CD14-positive monocyte (primary cell): ENCODE measurements around the gene ABHD16B. TPM values are rescaled to one million over a fixed set of nuclear protein-coding genes. Genes with fewer than 3 reads are reported as not detected.

Experiments
- DNase-seq, 3 donors: peaks; one replicate each; pipeline ENCODE4 v3.0.0-alpha.2; 2011 to 2022
- H2AFZ ChIP-seq: 2 replicates; pipeline ENCODE4 v1.6.0; 2012; ENCODE audit warnings: mild to moderate bottlenecking, low read depth, low read length, inconsistent platforms; ENCODE audit not compliant: insufficient read depth, poor library complexity, severe bottlenecking
- H3K27ac ChIP-seq, 2 donors: 1 replicate in 1 of 2; 2 replicates in 1 of 2; pipeline ENCODE4 v1.5.1; 2012 to 2013; ENCODE audit warnings: low read length in 2 of 2, control low read depth in 1 of 2, inconsistent platforms in 1 of 2, low read depth in 1 of 2, mild to moderate bottlenecking in 1 of 2
- H3K27me3 ChIP-seq, 2 donors: one replicate each; pipeline versions ENCODE4 v1.6.0 to v1.6.1; 2011 to 2013; ENCODE audit warnings: low read length in 2 of 2; ENCODE audit not compliant: control insufficient read depth in 2 of 2, insufficient read depth in 2 of 2
- H3K36me3 ChIP-seq, 2 donors: replicated peaks in 1 of 2; 1 replicate in 1 of 2; 2 replicates in 1 of 2; pipeline versions ENCODE4 v1.5.1 to v1.6.1; 2012 to 2013; ENCODE audit warnings: low read length in 2 of 2, control low read depth in 1 of 2, inconsistent platforms in 1 of 2, mild to moderate bottlenecking in 1 of 2; ENCODE audit not compliant: insufficient read depth in 2 of 2, control insufficient read depth in 1 of 2
- H3K4me1 ChIP-seq, 2 donors: 1 replicate in 1 of 2; 2 replicates in 1 of 2; pipeline versions ENCODE4 v1.5.1 to v1.6.1; 2012 to 2013; ENCODE audit warnings: low read length in 2 of 2, control low read depth in 1 of 2, inconsistent platforms in 1 of 2, mild to moderate bottlenecking in 1 of 2, moderate library complexity in 1 of 2; ENCODE audit not compliant: insufficient read depth in 2 of 2, control insufficient read depth in 1 of 2
- H3K4me2 ChIP-seq: replicated peaks from 2 replicates; pipeline ENCODE3; 2012; ENCODE audit warnings: low read length, moderate library complexity, mild to moderate bottlenecking; ENCODE audit not compliant: poor library complexity, severe bottlenecking; ENCODE audit errors: extremely low read depth
- H3K4me3 ChIP-seq, 3 experiments: fragments of 200-600 bp in 1 of 3; sonication (generic) in 1 of 3; replicated peaks in 1 of 3; 1 replicate in 2 of 3; 2 replicates in 1 of 3; pipeline ENCODE4 v1.5.1; 2011 to 2013; ENCODE audit warnings: low read length in 3 of 3, mild to moderate bottlenecking in 3 of 3, control low read depth in 2 of 3, low read depth in 2 of 3, inconsistent platforms in 1 of 3, moderate library complexity in 1 of 3
- H3K79me2 ChIP-seq: 2 replicates; pipeline ENCODE4 v1.6.0; 2012; ENCODE audit warnings: mild to moderate bottlenecking, control low read depth, inconsistent platforms, low read length, moderate library complexity; ENCODE audit not compliant: insufficient read depth
- H3K9ac ChIP-seq: 2 replicates; pipeline ENCODE4 v1.6.0; 2017; ENCODE audit warnings: low read length, mild to moderate bottlenecking; ENCODE audit not compliant: insufficient read depth, poor library complexity, severe bottlenecking
- H3K9me3 ChIP-seq, 2 donors: replicated peaks in 1 of 2; 1 replicate in 1 of 2; 2 replicates in 1 of 2; pipeline versions ENCODE4 v1.5.1 to v1.6.1; 2012 to 2013; ENCODE audit warnings: low read length in 2 of 2, control low read depth in 1 of 2; ENCODE audit not compliant: control insufficient read depth in 1 of 2, insufficient read depth in 1 of 2
- H4K20me1 ChIP-seq: 2 replicates; pipeline ENCODE4 v1.6.0; 2012; ENCODE audit warnings: mild to moderate bottlenecking, low read length, control low read depth, moderate library complexity; ENCODE audit not compliant: insufficient read depth
- H3K27ac Mint-ChIP-seq, 7 donors: one replicate each; pipeline ENCODE4 v1.8.0; 2020; ENCODE audit warnings: mild to moderate bottlenecking in 7 of 7, mixed read lengths in 7 of 7, moderate library complexity in 6 of 7, inconsistent platforms in 2 of 7
- H3K27me3 Mint-ChIP-seq, 3 donors: one replicate each; pipeline ENCODE4 v1.8.0; 2021 to 2022; ENCODE audit warnings: low read depth in 3 of 3, mild to moderate bottlenecking in 3 of 3, mixed read lengths in 3 of 3, moderate library complexity in 3 of 3, inconsistent platforms in 1 of 3
- H3K36me3 Mint-ChIP-seq, 2 donors: one replicate each; pipeline ENCODE4 v1.8.0; 2020; ENCODE audit warnings: mixed read lengths in 2 of 2, inconsistent platforms in 1 of 2, mild to moderate bottlenecking in 1 of 2
- H3K4me1 Mint-ChIP-seq: one replicate; pipeline ENCODE4 v1.8.0; 2020; ENCODE audit warnings: mild to moderate bottlenecking, mixed read lengths
- H3K4me3 Mint-ChIP-seq, 2 donors: one replicate each; pipeline ENCODE4 v1.8.0; 2020; ENCODE audit warnings: mild to moderate bottlenecking in 2 of 2, mixed read lengths in 2 of 2, moderate library complexity in 1 of 2
- H3K9me3 Mint-ChIP-seq, 7 donors: one replicate each; pipeline ENCODE4 v1.8.0; 2020 to 2022; ENCODE audit warnings: mixed read lengths in 7 of 7, mild to moderate bottlenecking in 6 of 7, moderate library complexity in 6 of 7, inconsistent platforms in 2 of 7
- WGBS: methylation state at CpG from one replicate; pipeline ENCODE4 v1.1.5; 2013; ENCODE audit warnings: missing lambda C conversion rate; ENCODE audit not compliant: insufficient coverage; 5-methylcytosine and 5-hydroxymethylcytosine counted together
- intact Hi-C, 2 donors: fragments of 100-400 bp; cut with micrococcal nuclease; formaldehyde crosslinking; loops; one replicate each; pipeline versions ENCODE4 v1.15.0 to v1.15.1; 2023
- polyA plus RNA-seq, 3 donors: library from polyadenylated mRNA; depleted of rRNA in 1 of 3; unstranded in 2 of 3; stranded (reverse) in 1 of 3; fragments of 300-500 nt in 2 of 3; fragments of >200 nt in 1 of 3; fragmentation: Illumina TruSeq in 2 of 3; gene quantifications; 1 replicate in 2 of 3; 2 replicates in 1 of 3; pipeline ENCODE4 v1.2.3, GENCODE V29; 2012 to 2021
- small RNA-seq: library from RNA; depleted of rRNA; stranded (forward); fragments of <200 nt; gene quantifications from one replicate; pipeline ENCODE3, GENCODE V24; 2012; ENCODE audit warnings: low read depth; ENCODE audit not compliant: insufficient read length
- TF ChIP-seq, protein P1 (sequence below): fragments of 200-600 bp; IDR thresholded peaks from one replicate; pipeline ENCODE4 v1.8.0; 2022; ENCODE audit warnings: antibody characterized with exemption, mild to moderate bottlenecking

The ABHD16B gene
- polyA plus RNA-seq, 3 donors = not detected

DNA sequence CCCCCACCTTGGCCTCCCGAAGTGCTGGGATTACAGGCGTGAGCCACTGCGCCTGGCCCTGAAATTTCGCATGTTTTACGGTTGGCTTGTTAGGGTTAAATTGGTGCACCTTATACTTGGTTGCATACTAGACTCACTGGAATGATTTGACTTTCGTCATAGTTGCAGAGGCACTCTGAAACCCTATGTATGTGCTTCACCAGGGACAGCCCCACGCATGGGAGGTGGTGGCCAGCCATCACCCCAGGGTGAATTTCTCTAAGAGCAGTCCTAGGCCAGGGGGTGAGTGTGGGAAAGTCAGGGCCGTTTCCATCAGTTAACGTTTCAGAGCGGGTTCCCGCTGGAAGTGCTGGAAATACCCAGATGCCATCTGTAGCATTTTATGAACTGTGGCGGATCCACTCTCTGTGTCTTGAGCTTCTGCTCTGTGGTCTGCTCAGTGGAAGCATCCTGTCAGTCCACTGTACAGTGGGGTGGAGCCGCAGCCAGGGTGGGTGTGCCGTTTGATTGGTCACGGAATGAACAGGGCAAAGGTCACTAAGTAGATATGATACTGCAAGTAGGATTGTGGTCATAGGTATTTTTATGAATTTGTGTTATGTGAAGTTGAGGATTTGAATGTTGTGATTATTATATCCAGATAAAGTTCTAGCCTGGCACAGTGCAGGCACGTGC, 46.8 kb downstream of the ABHD16B start:
- peak overlapping the region; percentile 13 to 78 (median 59) for H3K27ac Mint-ChIP-seq
- TF ChIP-seq, protein P1, sequence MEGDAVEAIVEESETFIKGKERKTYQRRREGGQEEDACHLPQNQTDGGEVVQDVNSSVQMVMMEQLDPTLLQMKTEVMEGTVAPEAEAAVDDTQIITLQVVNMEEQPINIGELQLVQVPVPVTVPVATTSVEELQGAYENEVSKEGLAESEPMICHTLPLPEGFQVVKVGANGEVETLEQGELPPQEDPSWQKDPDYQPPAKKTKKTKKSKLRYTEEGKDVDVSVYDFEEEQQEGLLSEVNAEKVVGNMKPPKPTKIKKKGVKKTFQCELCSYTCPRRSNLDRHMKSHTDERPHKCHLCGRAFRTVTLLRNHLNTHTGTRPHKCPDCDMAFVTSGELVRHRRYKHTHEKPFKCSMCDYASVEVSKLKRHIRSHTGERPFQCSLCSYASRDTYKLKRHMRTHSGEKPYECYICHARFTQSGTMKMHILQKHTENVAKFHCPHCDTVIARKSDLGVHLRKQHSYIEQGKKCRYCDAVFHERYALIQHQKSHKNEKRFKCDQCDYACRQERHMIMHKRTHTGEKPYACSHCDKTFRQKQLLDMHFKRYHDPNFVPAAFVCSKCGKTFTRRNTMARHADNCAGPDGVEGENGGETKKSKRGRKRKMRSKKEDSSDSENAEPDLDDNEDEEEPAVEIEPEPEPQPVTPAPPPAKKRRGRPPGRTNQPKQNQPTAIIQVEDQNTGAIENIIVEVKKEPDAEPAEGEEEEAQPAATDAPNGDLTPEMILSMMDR = no peak
- no peaks in the 10 kb centered on the region for H3K9me3 ChIP-seq
- H3K27ac ChIP-seq = peak overlapping the region; percentile 20 to 71
- peaks cover 4 to 5% of the 10 kb centered on the region in 2 donors for H3K36me3 ChIP-seq
- peaks cover 50 to 63% of the 10 kb centered on the region in 2 donors for H3K4me1 ChIP-seq
- H2AFZ ChIP-seq = no peak overlapping the region
- no peak overlapping the region for H3K9ac ChIP-seq
- H3K4me2 ChIP-seq = no peak overlapping the region
- WGBS = 83% methylated on average over 16 of the region's 16 CpGs
- H3K79me2 ChIP-seq = peaks cover 100% of the 10 kb centered on the region
- no peak overlapping the region for H3K4me3 Mint-ChIP-seq
- no peak for DNase-seq
- no peaks in the 10 kb centered on the region for H3K27me3 ChIP-seq
- peaks cover 74% of the 10 kb centered on the region for H3K4me1 Mint-ChIP-seq
- peaks cover 0 to 2% (median 0%) of the 10 kb centered on the region in 7 donors for H3K9me3 Mint-ChIP-seq
- intact Hi-C loops = loop anchor here (2.0 to 10.0 kb wide), 4 partner anchors 34 to 633 kb away; partner anchors contain the start of genes ARFGAP1 (in 1 of the 2) and PRPF6 (in 1 of the 2)
- peaks cover 7 to 40% of the 10 kb centered on the region in 2 donors for H3K36me3 Mint-ChIP-seq
- peaks cover 100% of the 10 kb centered on the region for H4K20me1 ChIP-seq
- H3K27me3 Mint-ChIP-seq = no peaks in the 10 kb centered on the region
- H3K4me3 ChIP-seq = no peak overlapping the region

DNA sequence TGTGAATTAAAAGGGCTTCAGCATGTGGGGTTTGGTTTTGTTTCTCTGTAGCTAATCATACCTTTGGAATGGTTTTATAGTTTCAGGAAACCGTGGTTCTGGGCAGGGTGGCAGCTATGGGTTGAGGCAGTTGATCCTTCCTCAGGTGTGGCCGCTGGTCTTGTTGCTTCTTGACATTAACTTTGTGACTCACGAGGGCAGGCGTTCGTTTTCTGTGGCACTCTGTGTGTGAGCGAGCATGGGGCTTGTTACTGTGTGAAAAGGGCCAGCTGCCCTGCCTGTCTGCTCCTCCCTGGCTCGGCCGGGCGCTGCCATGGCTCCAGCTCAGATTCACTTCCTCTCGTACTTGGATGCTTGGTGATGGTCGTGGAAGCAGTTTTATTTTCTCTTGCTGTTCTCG, 49.9 kb downstream of the ABHD16B start:
- DNase-seq = peak; percentile 51 to 65 (median 52)
- no peaks in the 10 kb centered on the region for H3K27me3 ChIP-seq
- TF ChIP-seq, protein P1 = no peak
- no peaks in the 10 kb centered on the region for H3K27me3 Mint-ChIP-seq
- H3K79me2 ChIP-seq = peaks cover 100% of the 10 kb centered on the region
- H3K27ac Mint-ChIP-seq = peak overlapping the region; percentile 46 to 92 (median 84)
- peaks cover 2 to 13% (median 5%) of the 10 kb centered on the region in 7 donors for H3K9me3 Mint-ChIP-seq
- peak overlapping the region; percentile 34 to 51 for H3K4me3 Mint-ChIP-seq
- H3K36me3 ChIP-seq = peaks cover 6 to 25% of the 10 kb centered on the region in 2 donors
- H3K4me3 ChIP-seq = no peak overlapping the region
- H3K4me1 Mint-ChIP-seq = peaks cover 62% of the 10 kb centered on the region
- H3K4me1 ChIP-seq = peaks cover 38 to 49% of the 10 kb centered on the region in 2 donors
- peak overlapping the region; percentile 46 to 76 for H3K27ac ChIP-seq
- no peak overlapping the region for H3K9ac ChIP-seq
- H3K4me2 ChIP-seq = peak overlapping the region; percentile 1
- H2AFZ ChIP-seq = no peak overlapping the region
- intact Hi-C loops = no loop called here
- 3% methylated on average over 6 of the region's 12 CpGs for WGBS
- peaks cover 0 to 5% of the 10 kb centered on the region in 2 donors for H3K9me3 ChIP-seq
- peaks cover 100% of the 10 kb centered on the region for H4K20me1 ChIP-seq
- peaks cover 17 to 48% of the 10 kb centered on the region in 2 donors for H3K36me3 Mint-ChIP-seq

Small RNA genes lying within 50 kb of the gene (small RNA-seq; reads per million reads assigned to genes)
- 150 reads per million, percentile 97 among the genes with 10 or more reads in this experiment for gene RNU1-134P

Other genes starting within 250 kb of the ABHD16B start
- 10 to 100 TPM in 1 of 3 donors, 1 to 10 TPM in 2; 2.7 to 11.7 (median 3.8) TPM for gene GMEB2, start 234.4 kb upstream of the ABHD16B start, polyA plus RNA-seq
- 1 to 10 TPM in 1 of 3 donors, under 1 TPM in 2; 0.10 to 8.1 (median 0.15) TPM for gene STMN3, start 208.1 kb upstream of the ABHD16B start, polyA plus RNA-seq
- gene RTEL1, start 203.2 kb upstream of the ABHD16B start, polyA plus RNA-seq = 10 to 100 TPM in 1 of 3 donors, 1 to 10 TPM in 2; 1.0 to 15.5 (median 4.8) TPM
- 1 to 10 TPM in 1 of 3 donors, not detected in 2; 6.5 TPM for gene TNFRSF6B, start 164.8 kb upstream of the ABHD16B start, polyA plus RNA-seq
- gene ARFRP1, start 153.5 kb upstream of the ABHD16B start, polyA plus RNA-seq = 10 to 100 TPM; 18.2 to 31.1 (median 20.7) TPM
- 10 to 100 TPM; 24.2 to 58.6 (median 28.3) TPM for gene ZGPAT, start 153.5 kb upstream of the ABHD16B start, polyA plus RNA-seq
- 1 to 10 TPM in 1 of 3 donors, under 1 TPM in 2; 0.39 to 8.8 (median 0.62) TPM for gene LIME1, start 124.8 kb upstream of the ABHD16B start, polyA plus RNA-seq
- gene SLC2A4RG, start 121.7 kb upstream of the ABHD16B start, polyA plus RNA-seq = 10 to 100 TPM in 1 of 3 donors, 1 to 10 TPM in 1, under 1 TPM in 1; 0.46 to 21.0 (median 1.5) TPM
- gene ZBTB46, start 30.2 kb upstream of the ABHD16B start, polyA plus RNA-seq = 1 to 10 TPM in 1 of 3 donors, under 1 TPM in 2; 0.07 to 2.3 (median 0.37) TPM
- 100 to 1,000 TPM; 137 to 167 (median 144) TPM for gene TPD52L2, start 3.8 kb downstream of the ABHD16B start, polyA plus RNA-seq
- 10 to 100 TPM in 1 of 3 donors, 1 to 10 TPM in 2; 5.9 to 44.4 (median 7.4) TPM for gene DNAJC5, start 33.6 kb downstream of the ABHD16B start, polyA plus RNA-seq
- 10 to 100 TPM; 10.9 to 65.8 (median 14.5) TPM for gene UCKL1, start 94.9 kb downstream of the ABHD16B start, polyA plus RNA-seq
- 1 to 10 TPM in 1 of 3 donors, under 1 TPM in 1, not detected in 1; 0.10 to 2.6 TPM for gene ZNF512B, start 108.4 kb downstream of the ABHD16B start, polyA plus RNA-seq
- 1 to 10 TPM in 1 of 3 donors, under 1 TPM in 2; 0.34 to 2.4 (median 0.67) TPM for gene SAMD10, start 118.1 kb downstream of the ABHD16B start, polyA plus RNA-seq
- 10 to 100 TPM; 29.1 to 47.7 (median 34.5) TPM for gene PRPF6, start 119.6 kb downstream of the ABHD16B start, polyA plus RNA-seq
- under 1 TPM in 1 of 3 donors, not detected in 2; 0.20 TPM for gene C20orf204, start 174.7 kb downstream of the ABHD16B start, polyA plus RNA-seq
- not detected for gene SOX18, start 188.1 kb downstream of the ABHD16B start, polyA plus RNA-seq
- 10 to 100 TPM; 15.7 to 24.3 (median 16.0) TPM for gene TCEA2, start 201.7 kb downstream of the ABHD16B start, polyA plus RNA-seq
- 100 to 1,000 TPM; 235 to 280 (median 244) TPM for gene RGS19, start 218.0 kb downstream of the ABHD16B start, polyA plus RNA-seq
- 1 to 10 TPM; 7.0 to 9.0 (median 8.8) TPM for gene OPRL1, start 218.6 kb downstream of the ABHD16B start, polyA plus RNA-seq
- under 1 TPM; 0.61 to 0.86 (median 0.64) TPM for gene LKAAEAR1, start 222.9 kb downstream of the ABHD16B start, polyA plus RNA-seq
- not detected for gene NPBWR2, start 246.1 kb downstream of the ABHD16B start, polyA plus RNA-seq